GM12878 (cell line): Measurements from ENCODE around the gene ADAMTSL1. TPM values are rescaled to one million over a fixed set of nuclear protein-coding genes. Genes with fewer than 3 reads are reported as not detected.

Source experiments
- HDAC2 ChIP-seq: fragments of 200-600 bp; sonication (generic); IDR thresholded peaks from 2 replicates; pipeline ENCODE4 v1.6.1; 2017
- KLF5 ChIP-seq: fragments of 450-650 bp; IDR thresholded peaks from 2 replicates; pipeline ENCODE4 v1.6.1; 2014; ENCODE audit warnings: mild to moderate bottlenecking; ENCODE audit not compliant: partially characterized antibody
- MEF2B ChIP-seq: fragments of 450-650 bp; IDR thresholded peaks from 2 replicates; pipeline ENCODE4 v1.6.1; 2018; ENCODE audit warnings: mild to moderate bottlenecking, moderate library complexity; ENCODE audit not compliant: partially characterized antibody, poor library complexity, severe bottlenecking
- NFIC ChIP-seq: IDR thresholded peaks from 2 replicates; pipeline ENCODE4 v1.6.1; 2012; ENCODE audit warnings: low read depth, mild to moderate bottlenecking, inconsistent platforms, low read length, moderate library complexity
- PAX8 ChIP-seq: fragments of 450-650 bp; IDR thresholded peaks from 2 replicates; pipeline ENCODE4 v1.6.1; 2017; ENCODE audit warnings: mild to moderate bottlenecking, moderate library complexity
- RAD51 ChIP-seq: fragments of 450-650 bp; IDR thresholded peaks from 2 replicates; pipeline ENCODE4 v1.6.1; 2016; ENCODE audit warnings: moderate library complexity, mild to moderate bottlenecking, inconsistent platforms
- SKIL ChIP-seq: fragments of 450-650 bp; IDR thresholded peaks from 2 replicates; pipeline ENCODE4 v1.6.1; 2017; ENCODE audit warnings: mild to moderate bottlenecking, low read depth, inconsistent platforms; ENCODE audit not compliant: poor library complexity, severe bottlenecking
- YBX1 ChIP-seq: fragments of 450-650 bp; IDR thresholded peaks from 2 replicates; pipeline ENCODE4 v1.6.1; 2016; ENCODE audit warnings: antibody characterized with exemption
- ZNF24 ChIP-seq: fragments of 450-650 bp; IDR thresholded peaks from 2 replicates; pipeline ENCODE4 v1.6.1; 2017; ENCODE audit warnings: antibody characterized with exemption, mild to moderate bottlenecking
- ZNF687 ChIP-seq: fragments of 450-650 bp; IDR thresholded peaks from 2 replicates; pipeline ENCODE4 v1.6.1; 2017; ENCODE audit warnings: mild to moderate bottlenecking, moderate library complexity
- polyA plus RNA-seq, 11 experiments: library from polyadenylated mRNA; depleted of rRNA in 4 of 11; unstranded in 6 of 11; stranded (reverse) in 5 of 11; fragments of >200 nt; fragmentation: Nextera tagmentation in 4 of 11; fragmentation: Illumina TruSeq in 1 of 11; extraction: Ambion mirVana in 4 of 11; extraction: Trizol in 1 of 11; gene quantifications; 1 replicate in 1 of 11; 2 replicates in 10 of 11; pipeline versions ENCODE4 v1.2.1 to v1.2.3, GENCODE V29; 2011 to 2016; ENCODE audit warnings: inconsistent platforms in 2 of 11, missing spikeins in 2 of 11, low read depth in 1 of 11
- total RNA-seq, 4 experiments: library from RNA; depleted of rRNA in 3 of 4; stranded (reverse); fragments of >200 nt in 3 of 4; fragmentation: Illumina TruSeq in 1 of 4; extraction: Trizol in 1 of 4; gene quantifications; 2 replicates each; pipeline versions ENCODE4 v1.2.1 to v1.2.3, GENCODE V29; 2013 to 2021
- TF ChIP-seq, protein P1 (sequence below): IDR thresholded peaks from 2 replicates; pipeline ENCODE4 v1.6.1; 2012; ENCODE audit warnings: improper control_type of control experiment, low read depth, low read length; ENCODE audit not compliant: insufficient replicate concordance

ADAMTSL1 gene
- total and polyA plus RNA-seq, 10 of the 15 experiments (the other 5 are each of a cell fraction or from before 2014, with no cell fraction given), result 0.01 to 0.10 (median 0.07) TPM; not detected in 6

- no peak for TF ChIP-seq SKIL
- TF ChIP-seq KLF5, result no peak
- TF ChIP-seq ZNF687, result no peak
- TF ChIP-seq YBX1, result no peak
- TF ChIP-seq ZNF24, result no peak
- TF ChIP-seq NFIC, result no peak
- TF ChIP-seq MEF2B, result no peak
- TF ChIP-seq HDAC2, result no peak
- TF ChIP-seq, protein P1, sequence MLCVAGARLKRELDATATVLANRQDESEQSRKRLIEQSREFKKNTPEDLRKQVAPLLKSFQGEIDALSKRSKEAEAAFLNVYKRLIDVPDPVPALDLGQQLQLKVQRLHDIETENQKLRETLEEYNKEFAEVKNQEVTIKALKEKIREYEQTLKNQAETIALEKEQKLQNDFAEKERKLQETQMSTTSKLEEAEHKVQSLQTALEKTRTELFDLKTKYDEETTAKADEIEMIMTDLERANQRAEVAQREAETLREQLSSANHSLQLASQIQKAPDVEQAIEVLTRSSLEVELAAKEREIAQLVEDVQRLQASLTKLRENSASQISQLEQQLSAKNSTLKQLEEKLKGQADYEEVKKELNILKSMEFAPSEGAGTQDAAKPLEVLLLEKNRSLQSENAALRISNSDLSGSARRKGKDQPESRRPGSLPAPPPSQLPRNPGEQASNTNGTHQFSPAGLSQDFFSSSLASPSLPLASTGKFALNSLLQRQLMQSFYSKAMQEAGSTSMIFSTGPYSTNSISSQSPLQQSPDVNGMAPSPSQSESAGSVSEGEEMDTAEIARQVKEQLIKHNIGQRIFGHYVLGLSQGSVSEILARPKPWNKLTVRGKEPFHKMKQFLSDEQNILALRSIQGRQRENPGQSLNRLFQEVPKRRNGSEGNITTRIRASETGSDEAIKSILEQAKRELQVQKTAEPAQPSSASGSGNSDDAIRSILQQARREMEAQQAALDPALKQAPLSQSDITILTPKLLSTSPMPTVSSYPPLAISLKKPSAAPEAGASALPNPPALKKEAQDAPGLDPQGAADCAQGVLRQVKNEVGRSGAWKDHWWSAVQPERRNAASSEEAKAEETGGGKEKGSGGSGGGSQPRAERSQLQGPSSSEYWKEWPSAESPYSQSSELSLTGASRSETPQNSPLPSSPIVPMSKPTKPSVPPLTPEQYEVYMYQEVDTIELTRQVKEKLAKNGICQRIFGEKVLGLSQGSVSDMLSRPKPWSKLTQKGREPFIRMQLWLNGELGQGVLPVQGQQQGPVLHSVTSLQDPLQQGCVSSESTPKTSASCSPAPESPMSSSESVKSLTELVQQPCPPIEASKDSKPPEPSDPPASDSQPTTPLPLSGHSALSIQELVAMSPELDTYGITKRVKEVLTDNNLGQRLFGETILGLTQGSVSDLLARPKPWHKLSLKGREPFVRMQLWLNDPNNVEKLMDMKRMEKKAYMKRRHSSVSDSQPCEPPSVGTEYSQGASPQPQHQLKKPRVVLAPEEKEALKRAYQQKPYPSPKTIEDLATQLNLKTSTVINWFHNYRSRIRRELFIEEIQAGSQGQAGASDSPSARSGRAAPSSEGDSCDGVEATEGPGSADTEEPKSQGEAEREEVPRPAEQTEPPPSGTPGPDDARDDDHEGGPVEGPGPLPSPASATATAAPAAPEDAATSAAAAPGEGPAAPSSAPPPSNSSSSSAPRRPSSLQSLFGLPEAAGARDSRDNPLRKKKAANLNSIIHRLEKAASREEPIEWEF, result no peak
- TF ChIP-seq PAX8, result no peak
- TF ChIP-seq RAD51, result no peak
Measured at GRCh38 chr9:18778846-18779245, 304.9 kb downstream of the ADAMTSL1 start (continued).
